GM23338 (cell line): ENCODE results near the gene REEP1. TPM values are rescaled to one million over a fixed set of nuclear protein-coding genes. Genes with fewer than 3 reads are reported as not detected.
A peak's percentile ranks its signal among the peaks of the same experiment; 100 is the strongest.

ENCODE experiments used
- ATAC-seq: fragments of 200-7000 bp; cut with Tn5 transposase; 3 replicates; pipeline ENCODE4 v1.9.1; 2020
- DNase-seq: peaks from one replicate; pipeline ENCODE4 v3.0.0-alpha.2; 2015; ENCODE audit warnings: low spot score
- H2AFZ ChIP-seq: fragments of 200-600 bp; sonication (generic); 2 replicates; pipeline ENCODE4 v1.8.0; 2016; ENCODE audit warnings: antibody characterized with exemption, mild to moderate bottlenecking, moderate library complexity
- H3F3A ChIP-seq: fragments of 200-600 bp; sonication (generic); replicated peaks from 2 replicates; pipeline ENCODE4 v1.8.0; 2017; ENCODE audit warnings: antibody characterized with exemption, mixed run types, low read depth
- H3K27ac ChIP-seq: fragments of 200-600 bp; sonication (generic); 2 replicates; pipeline ENCODE4 v1.6.1; 2016; ENCODE audit warnings: low read depth
- H3K27me3 ChIP-seq: fragments of 200-600 bp; sonication (generic); 2 replicates; pipeline ENCODE4 v1.8.0; 2016; ENCODE audit warnings: mild to moderate bottlenecking, mixed run types, moderate library complexity; ENCODE audit not compliant: insufficient read depth
- H3K36me3 ChIP-seq: fragments of 200-600 bp; sonication (generic); 2 replicates; pipeline ENCODE4 v1.8.0; 2016; ENCODE audit warnings: mild to moderate bottlenecking; ENCODE audit not compliant: insufficient read depth
- H3K4me1 ChIP-seq: fragments of 200-600 bp; sonication (generic); 2 replicates; pipeline ENCODE4 v1.8.0; 2016; ENCODE audit warnings: mild to moderate bottlenecking, moderate library complexity; ENCODE audit not compliant: insufficient read depth
- H3K4me2 ChIP-seq: fragments of 200-600 bp; sonication (generic); 2 replicates; pipeline ENCODE4 v1.7.1; 2017; ENCODE audit warnings: mixed run types
- H3K4me3 ChIP-seq: fragments of 200-600 bp; sonication (generic); 2 replicates; pipeline ENCODE4 v1.6.1; 2016; ENCODE audit warnings: mixed run types
- H3K79me2 ChIP-seq: fragments of 200-600 bp; sonication (generic); replicated peaks from 2 replicates; pipeline ENCODE4 v1.8.0; 2017; ENCODE audit warnings: mild to moderate bottlenecking; ENCODE audit not compliant: insufficient read depth
- H3K9me2 ChIP-seq: fragments of 200-600 bp; sonication (generic); 2 replicates; pipeline ENCODE4 v1.8.0; 2017; ENCODE audit not compliant: insufficient read depth
- H4K20me1 ChIP-seq: fragments of 200-600 bp; sonication (generic); replicated peaks from 2 replicates; pipeline ENCODE4 v1.8.0; 2017; ENCODE audit warnings: mild to moderate bottlenecking; ENCODE audit not compliant: insufficient read depth
- H3K27ac Mint-ChIP-seq: 2 replicates; pipeline ENCODE4 v1.8.0; 2020; ENCODE audit warnings: inconsistent platforms, mild to moderate bottlenecking, moderate library complexity, mixed read lengths
- H3K27me3 Mint-ChIP-seq: 3 replicates; pipeline ENCODE4 v1.8.0; 2022; ENCODE audit warnings: low read depth, mild to moderate bottlenecking, moderate library complexity, mixed read lengths, inconsistent platforms; ENCODE audit not compliant: insufficient read depth, poor library complexity
- H3K36me3 Mint-ChIP-seq: 3 replicates; pipeline ENCODE4 v1.8.0; 2021; ENCODE audit warnings: low read depth, mild to moderate bottlenecking, inconsistent platforms, moderate library complexity, mixed read lengths
- H3K4me1 Mint-ChIP-seq: 3 replicates; pipeline ENCODE4 v1.8.0; 2020; ENCODE audit warnings: mild to moderate bottlenecking, inconsistent platforms, mixed read lengths
- H3K4me3 Mint-ChIP-seq: 3 replicates; pipeline ENCODE4 v1.8.0; 2021; ENCODE audit warnings: moderate library complexity, mild to moderate bottlenecking, inconsistent platforms, mixed read lengths
- H3K9me3 Mint-ChIP-seq: 3 replicates; pipeline ENCODE4 v1.8.0; 2020; ENCODE audit warnings: moderate library complexity, mild to moderate bottlenecking, inconsistent platforms, mixed read lengths
- CREB1 ChIP-seq: fragments of 250-450 bp; sonication (Bioruptor Pico); IDR thresholded peaks from 2 replicates; pipeline ENCODE4 v1.5.0; 2020; ENCODE audit warnings: low read depth, mild to moderate bottlenecking, moderate library complexity
- CTCF ChIP-seq, 2 experiments: fragments of 200-600 bp in 1 of 2; sonication (generic) in 1 of 2; conservative IDR thresholded peaks; 2 replicates each; pipeline versions ENCODE4 v1.5.1 to v1.6.1; 2016 to 2017; ENCODE audit warnings: antibody characterized with exemption in 2 of 2, low read depth in 2 of 2, mild to moderate bottlenecking in 2 of 2, moderate library complexity in 1 of 2
- ETS1 ChIP-seq: IDR thresholded peaks from 2 replicates; pipeline ENCODE4 v1.6.1; 2016; ENCODE audit warnings: antibody characterized with exemption
- JUNB ChIP-seq: IDR thresholded peaks from one replicate; pipeline ENCODE4 v1.6.1; 2016; ENCODE audit warnings: antibody characterized with exemption; ENCODE audit not compliant: unreplicated experiment
- NANOG ChIP-seq: IDR thresholded peaks from 2 replicates; pipeline ENCODE4 v1.6.1; 2016; ENCODE audit warnings: antibody characterized with exemption, borderline replicate concordance
- POLR2AphosphoS5 ChIP-seq: IDR thresholded peaks from 2 replicates; pipeline ENCODE4 v1.6.1; 2016; ENCODE audit warnings: antibody characterized with exemption, low read depth
- REST ChIP-seq: IDR thresholded peaks from one replicate; pipeline ENCODE4 v1.6.1; 2018; ENCODE audit warnings: antibody characterized with exemption; ENCODE audit not compliant: unreplicated experiment
- STAT1 ChIP-seq: IDR thresholded peaks from one replicate; pipeline ENCODE4 v1.6.1; 2016; ENCODE audit warnings: antibody characterized with exemption; ENCODE audit not compliant: unreplicated experiment
- ZNF114 ChIP-seq: fragments of 250-450 bp; sonication (Bioruptor Pico); IDR thresholded peaks from 2 replicates; pipeline ENCODE4 v1.5.0; 2020; ENCODE audit warnings: mild to moderate bottlenecking, moderate library complexity
- ZNF331 ChIP-seq: fragments of 250-450 bp; sonication (Bioruptor Pico); IDR thresholded peaks from 2 replicates; pipeline ENCODE4 v1.5.0; 2020; ENCODE audit warnings: low read depth, mild to moderate bottlenecking, moderate library complexity
- polyA plus RNA-seq: library from polyadenylated mRNA; unstranded; fragments of >200 nt; fragmentation: Nextera tagmentation; extraction: Ambion mirVana; gene quantifications from 2 replicates; pipeline ENCODE4 v1.2.1, GENCODE V29; 2016
- total RNA-seq: library from RNA; depleted of rRNA; stranded (reverse); fragments of >200 nt; shearing (Covaris generic); gene quantifications from 2 replicates; pipeline ENCODE4 v1.2.3, GENCODE V29; 2014

REEP1 gene
- total and polyA plus RNA-seq, 2 experiments from 2014 or later = 1.6 to 1.8 TPM

GRCh38 chr2:86281066-86281700 is 56.2 kb downstream of the REEP1 start:
- H3K79me2 ChIP-seq = no peaks in the 10 kb centered on the region
- Mint-ChIP-seq H3K27me3 (peaks cover 1% of the 10 kb centered on the region), H3K4me3 (no peak overlapping the region), H3K9me3 (no peaks in the 10 kb centered on the region), H3K36me3 (no peaks in the 10 kb centered on the region), H3K4me1 (no peaks in the 10 kb centered on the region), H3K27ac (no peak overlapping the region)
- no peaks in the 10 kb centered on the region for H3K36me3 ChIP-seq
- TF ChIP-seq STAT1 (no peak), JUNB (no peak), REST (no peak), NANOG (no peak), ZNF331 (CRISPR knock-in tag) (no peak), ETS1 (no peak), ZNF114 (CRISPR knock-in tag) (no peak), CREB1 (no peak), POLR2AphosphoS5 (no peak), CTCF (conservative IDR thresholded peaks at IDR 0.05; ENCODE audit: low read depth in 2 of 2) (no peak)
- H3K27ac ChIP-seq = no peak overlapping the region
- H2AFZ ChIP-seq = peak overlapping the region; percentile 80; the same call in 1 of the 2 replicates
- H3K9me2 ChIP-seq = no peaks in the 10 kb centered on the region
- DNase-seq = no peak
- no peak overlapping the region for H3K4me2 ChIP-seq
- no peak for ATAC-seq
- no peaks in the 10 kb centered on the region for H3F3A ChIP-seq
- no peak overlapping the region for H3K4me3 ChIP-seq
- no peaks in the 10 kb centered on the region for H3K4me1 ChIP-seq
- no peaks in the 10 kb centered on the region for H3K27me3 ChIP-seq
- no peaks in the 10 kb centered on the region for H4K20me1 ChIP-seq
